HEK293T (cell line): ENCODE results near the gene FBXO17.

Experiments
- CTBP1 ChIP-seq: fragments of 450-650 bp; IDR thresholded peaks from 2 replicates; pipeline ENCODE4 v1.6.1; 2016; ENCODE audit warnings: borderline replicate concordance
- ELF4 ChIP-seq: fragments of 450-650 bp; IDR thresholded peaks from 2 replicates; pipeline ENCODE4 v1.6.1; 2017; ENCODE audit warnings: antibody characterized with exemption
- FOXK2 ChIP-seq: fragments of 450-650 bp; IDR thresholded peaks from 2 replicates; pipeline ENCODE4 v1.6.1; 2016; ENCODE audit warnings: mild to moderate bottlenecking
- FOXM1 ChIP-seq: fragments of 450-650 bp; IDR thresholded peaks from 2 replicates; pipeline ENCODE4 v1.6.1; 2017; ENCODE audit warnings: mild to moderate bottlenecking, borderline replicate concordance
- HDGF ChIP-seq: fragments of 450-650 bp; IDR thresholded peaks from 2 replicates; pipeline ENCODE4 v1.6.1; 2017; ENCODE audit warnings: antibody characterized with exemption, borderline replicate concordance
- TARDBP ChIP-seq: fragments of 450-650 bp; IDR thresholded peaks from 2 replicates; pipeline ENCODE4 v1.6.1; 2016

- TF ChIP-seq TARDBP: no peak
- TF ChIP-seq ELF4: no peak
- TF ChIP-seq FOXK2: no peak
- TF ChIP-seq HDGF: no peak
- no peak for TF ChIP-seq CTBP1
- TF ChIP-seq FOXM1: no peak
These were observed 75.3 kb downstream of the FBXO17 start for GRCh38 chr19:38900202-38900629.
